GM19043 (cell line): ENCODE data around the gene CYP2W1.
A peak's percentile ranks its signal among the peaks of the same experiment; 100 is the strongest.
"Not testable (repeated sequence)": the region's sequence is repeated elsewhere in the genome, so short reads cannot be mapped to it uniquely, and the experiment has no call there.

ENCODE experiments used
- ATAC-seq: cut with Tn5 transposase; IDR thresholded peaks from one replicate; pipeline ENCODE4 v1.9.1; 2021; ENCODE audit warnings: low read depth; ENCODE audit not compliant: unreplicated experiment

Gene CYP2W1

DNA sequence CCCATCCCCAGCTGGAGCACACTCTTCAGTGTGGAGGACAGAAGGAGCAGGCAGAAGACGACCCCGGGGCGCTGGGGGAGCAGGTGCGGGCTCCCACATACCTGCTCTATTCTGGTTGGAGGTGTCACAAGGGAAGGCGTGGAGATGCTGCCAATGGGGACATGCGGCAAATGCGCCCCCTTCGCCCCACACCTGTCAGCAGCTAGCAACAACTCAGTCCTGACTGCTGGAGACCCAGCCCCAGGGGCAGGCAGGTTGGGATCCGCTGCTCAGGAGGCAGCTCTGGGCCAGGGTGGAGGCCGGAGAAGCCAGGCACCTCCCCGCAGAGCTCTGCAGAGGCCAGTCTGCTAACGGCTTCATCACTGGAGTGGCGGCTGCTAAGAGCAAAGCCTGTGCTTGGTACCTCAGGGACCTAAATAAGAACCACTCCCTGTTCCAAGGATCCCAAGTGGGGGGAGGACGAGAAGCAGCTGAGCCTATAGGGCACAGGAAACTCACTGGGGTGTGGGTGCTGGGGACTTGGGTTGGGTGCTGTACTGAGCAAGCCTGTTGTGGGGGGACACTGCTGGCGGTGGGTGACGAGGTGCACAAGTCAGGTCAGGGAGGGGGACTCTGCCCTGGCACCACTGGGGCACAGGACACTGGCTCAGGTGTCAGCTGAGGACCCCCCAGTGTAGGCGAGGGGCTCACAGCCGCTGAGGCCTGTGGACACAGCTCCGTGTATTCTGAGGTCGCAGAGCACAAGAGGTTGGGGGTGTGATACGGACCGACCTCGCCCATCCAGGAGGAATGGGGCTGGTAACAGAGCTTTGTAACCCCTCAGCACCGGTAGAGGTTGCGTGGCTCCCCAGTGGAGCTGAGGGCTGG lies 42.1 kb downstream of the CYP2W1 start:
- no peak for ATAC-seq

GRCh38 chr7:1025743-1026581 lies 43.0 kb downstream of the CYP2W1 start:
- no peak for ATAC-seq

DNA sequence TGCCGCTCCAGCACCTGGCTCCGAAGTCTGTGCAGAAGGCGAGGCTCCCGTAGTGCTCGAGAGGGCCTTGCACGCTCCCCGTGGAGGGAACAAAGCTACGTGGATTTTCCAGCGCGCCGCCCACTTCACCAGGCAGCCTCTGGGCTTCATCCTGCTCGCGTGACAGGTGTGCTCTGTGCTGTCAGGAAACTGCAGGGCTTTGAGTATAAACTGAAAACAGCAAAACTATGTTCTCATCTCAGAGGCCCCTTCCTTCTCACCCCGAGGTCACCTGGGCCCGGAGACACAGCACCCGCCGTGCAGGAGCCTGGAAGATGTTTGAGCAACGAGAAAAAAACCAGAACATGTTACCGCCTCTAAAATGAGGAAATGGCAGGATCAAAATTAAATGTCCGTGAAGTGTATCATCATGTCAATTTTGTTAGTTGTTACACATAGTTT lies 43.8 kb downstream of the CYP2W1 start:
- ATAC-seq, result no peak

GRCh38 chr7:1027242-1028043 lies 44.5 kb downstream of the CYP2W1 start:
- ATAC-seq, result no peak

DNA sequence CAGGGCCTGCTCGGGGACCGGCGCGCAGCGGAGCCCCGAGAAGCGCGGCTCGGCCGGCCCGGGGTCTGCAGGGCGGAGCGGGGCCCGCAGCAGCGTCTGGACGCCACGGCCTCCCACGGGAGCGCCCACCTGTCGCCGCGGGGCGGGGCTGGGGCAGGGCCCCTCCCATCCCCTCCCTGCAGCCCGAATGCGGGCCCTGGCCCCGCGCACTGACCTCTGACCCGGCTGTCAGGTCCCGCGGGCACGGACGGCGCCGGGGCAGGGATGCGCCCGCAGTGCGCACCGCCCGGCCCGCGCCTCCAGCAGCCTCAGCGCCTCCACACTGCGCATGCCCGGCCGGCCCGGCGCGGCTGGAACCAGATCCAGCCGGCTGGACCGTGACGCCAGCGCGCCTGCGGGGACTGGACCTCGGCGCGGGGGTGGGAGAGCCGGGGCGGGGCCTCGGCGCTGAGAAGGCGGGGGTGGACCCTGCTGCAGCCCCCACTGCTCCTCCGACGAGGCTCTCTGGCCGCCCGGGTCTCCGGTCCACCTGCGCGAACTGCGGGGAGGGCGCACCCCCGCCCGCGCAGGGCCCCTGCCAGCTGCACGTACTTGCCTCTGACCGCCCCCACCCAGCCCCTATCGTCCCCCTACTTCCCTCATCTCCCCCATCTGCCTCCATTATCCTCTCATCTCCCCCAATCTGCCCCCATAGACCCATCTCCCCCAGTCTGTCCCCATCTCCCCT lies 45.2 kb downstream of the CYP2W1 start:
- peak; percentile 44 for ATAC-seq

GRCh38 chr7:1028775-1029636 lies 46.0 kb downstream of the CYP2W1 start:
- ATAC-seq, result no peak

DNA sequence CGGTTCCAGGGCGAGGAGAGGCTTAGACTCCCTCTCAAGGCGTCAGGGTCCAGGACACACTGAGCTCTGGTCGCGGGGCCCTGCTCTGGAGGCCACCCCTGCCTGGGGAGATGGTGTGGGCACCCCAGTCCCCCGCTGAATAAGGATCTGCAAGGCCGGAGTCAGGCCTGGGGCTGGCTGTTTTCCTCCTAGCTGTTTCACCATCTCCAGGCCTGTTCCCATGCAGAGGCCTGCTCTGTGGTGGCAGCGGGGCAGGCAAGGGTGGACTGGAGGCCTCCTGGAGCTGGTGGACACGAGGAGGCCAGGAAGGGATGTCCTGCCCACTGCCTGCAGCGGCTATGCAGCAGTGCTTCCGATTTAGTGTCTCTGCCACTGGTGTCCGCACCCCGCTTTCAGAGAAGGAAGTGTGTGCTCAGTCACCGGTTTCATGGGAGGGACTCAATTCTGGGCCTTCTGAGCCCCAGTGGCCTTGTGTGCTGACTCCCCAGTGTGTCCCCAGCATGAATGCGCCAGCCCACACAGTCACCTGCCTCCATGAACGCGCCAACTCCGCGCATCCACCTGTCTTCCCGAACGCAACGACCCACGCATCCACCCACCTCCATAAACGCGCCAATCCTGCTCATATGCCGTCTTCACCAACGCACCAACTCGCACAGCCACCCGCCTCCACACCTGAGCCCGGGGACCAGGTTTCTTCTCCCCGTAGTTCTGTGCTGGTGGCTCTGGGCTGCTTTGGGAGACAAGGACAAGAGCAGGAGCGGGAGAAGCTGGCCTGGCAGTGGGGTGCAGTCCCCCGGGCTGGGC lies 46.9 kb downstream of the CYP2W1 start:
- no peak for ATAC-seq

- ATAC-seq, result no peak
These were observed 47.6 kb downstream of the CYP2W1 start for GRCh38 chr7:1030444-1031070.

DNA sequence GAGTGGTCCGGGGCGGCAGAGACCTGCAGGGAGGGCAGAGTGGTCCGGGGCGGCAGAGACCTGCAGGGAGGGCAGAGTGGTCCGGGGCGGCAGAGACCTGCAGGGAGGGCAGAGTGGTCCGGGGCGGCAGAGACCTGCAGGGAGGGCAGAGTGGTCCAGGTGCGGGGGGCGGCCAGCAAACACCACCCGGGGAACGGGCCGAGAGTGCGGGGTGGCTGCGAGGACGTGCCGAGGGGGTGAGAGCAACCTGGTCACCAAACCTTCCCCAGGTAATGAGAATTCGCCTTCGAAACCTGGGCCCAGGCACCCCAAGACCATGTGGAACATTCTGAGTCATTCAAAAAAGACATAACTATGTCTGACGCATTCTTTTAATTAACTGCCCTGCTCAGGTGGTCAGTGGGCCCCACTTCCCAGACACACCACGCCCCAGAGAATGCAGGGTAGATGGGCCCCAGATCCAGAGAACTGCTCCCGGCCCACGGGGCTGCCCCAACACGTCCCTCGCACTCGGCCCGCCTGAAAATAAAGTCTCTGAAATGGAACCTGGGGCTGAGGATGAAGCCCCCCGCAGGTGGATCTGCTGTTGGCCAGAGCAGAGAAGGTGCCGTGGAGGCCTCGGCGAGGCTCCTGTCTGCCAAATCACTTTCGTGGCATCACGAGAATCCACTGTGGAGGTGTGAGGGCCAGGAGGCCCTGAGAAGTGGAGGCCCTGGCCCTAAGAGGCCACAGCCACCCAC lies 48.9 kb downstream of the CYP2W1 start:
- ATAC-seq, result no peak

DNA sequence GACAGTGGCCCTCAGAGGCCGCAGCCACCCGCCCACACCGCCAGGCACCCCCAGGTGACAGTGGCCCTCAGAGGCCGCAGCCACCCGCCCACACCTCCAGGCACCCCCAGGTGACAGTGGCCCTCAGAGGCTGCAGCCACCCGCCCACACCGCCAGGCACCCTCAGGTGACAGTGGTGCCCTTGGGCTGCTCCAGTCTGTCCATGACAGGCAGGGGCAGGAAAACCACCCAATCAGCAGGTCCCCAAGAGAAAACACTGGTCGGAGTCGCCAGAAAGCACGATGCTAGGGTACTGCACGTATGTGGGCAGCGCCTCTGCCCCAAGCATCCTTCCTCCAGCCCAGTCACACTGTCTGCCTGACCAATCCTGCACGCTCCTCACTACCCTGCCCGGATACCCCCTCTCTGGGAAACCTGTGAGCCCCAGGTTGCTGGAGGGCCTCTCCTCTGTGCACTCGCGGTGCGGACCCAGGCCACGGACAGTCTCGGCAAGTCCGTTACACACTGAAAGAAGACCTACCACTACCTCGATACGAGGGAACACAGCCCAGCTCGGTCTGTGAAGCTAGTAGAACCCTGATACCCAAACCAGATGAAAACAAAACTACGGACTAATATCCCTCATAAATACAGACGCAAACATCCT lies 49.7 kb downstream of the CYP2W1 start:
- no peak for ATAC-seq

DNA sequence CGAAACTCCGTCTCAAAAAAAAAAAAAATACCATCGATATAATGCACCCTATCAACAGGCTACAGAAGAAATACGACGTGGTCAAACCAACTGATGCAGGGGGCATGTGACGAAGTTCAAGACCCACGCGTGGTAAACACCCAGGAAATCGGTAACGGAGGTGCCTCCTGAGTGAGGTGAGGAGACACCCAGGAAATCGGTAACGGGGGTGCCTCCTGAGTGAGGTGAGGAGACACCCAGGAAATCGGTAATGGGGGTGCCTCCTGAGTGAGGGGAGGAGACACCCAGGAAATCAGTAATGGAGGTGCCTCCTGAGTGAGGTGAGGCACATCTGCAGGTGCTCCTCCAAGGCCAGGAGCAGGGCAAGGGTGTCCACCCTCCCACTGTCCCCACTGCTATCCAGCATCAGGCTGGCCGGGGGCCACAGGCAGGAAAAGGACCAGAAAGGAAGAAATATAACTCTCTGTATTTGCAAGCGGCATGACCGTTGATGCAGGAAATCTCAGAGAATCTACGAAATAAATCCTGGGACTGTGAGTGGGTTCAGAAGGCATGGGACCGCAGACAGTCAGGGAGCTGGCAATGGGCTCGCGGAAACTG lies 50.7 kb downstream of the CYP2W1 start:
- no peak for ATAC-seq

DNA sequence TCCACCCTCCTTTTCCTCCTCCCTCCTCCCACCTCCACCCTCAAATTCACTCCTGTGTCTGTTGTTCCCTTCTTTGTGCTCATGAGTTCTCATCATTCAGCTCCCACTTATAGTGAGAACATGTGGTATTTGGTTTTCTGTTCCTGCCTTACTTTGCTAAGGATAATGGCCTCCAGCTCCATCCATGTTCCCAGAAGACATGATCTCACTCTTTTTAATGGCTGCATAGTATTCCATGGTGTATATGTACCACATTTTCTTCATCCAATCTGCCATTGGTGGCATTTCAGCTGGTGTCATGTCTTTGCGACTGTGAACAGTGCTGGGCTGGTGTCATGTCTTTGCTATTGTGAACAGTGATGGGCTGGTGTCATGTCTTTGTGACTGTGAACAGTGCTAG lies 51.8 kb downstream of the CYP2W1 start:
- not testable (repeated sequence) for ATAC-seq

GRCh38 chr7:1036164-1036928 lies 53.4 kb downstream of the CYP2W1 start:
- ATAC-seq, result not testable (repeated sequence)
